HG02623 (cell line): Measurements from ENCODE around the gene TARDBP.
A peak's percentile ranks its signal among the peaks of the same experiment; 100 is the strongest.
"Not testable (repeated sequence)": the region's sequence is repeated elsewhere in the genome, so short reads cannot be mapped to it uniquely, and the experiment has no call there.

Source experiments
- ATAC-seq: cut with Tn5 transposase; IDR thresholded peaks from one replicate; pipeline ENCODE4 v1.9.1; 2021; ENCODE audit warnings: moderate library complexity; ENCODE audit not compliant: unreplicated experiment

Gene TARDBP

DNA sequence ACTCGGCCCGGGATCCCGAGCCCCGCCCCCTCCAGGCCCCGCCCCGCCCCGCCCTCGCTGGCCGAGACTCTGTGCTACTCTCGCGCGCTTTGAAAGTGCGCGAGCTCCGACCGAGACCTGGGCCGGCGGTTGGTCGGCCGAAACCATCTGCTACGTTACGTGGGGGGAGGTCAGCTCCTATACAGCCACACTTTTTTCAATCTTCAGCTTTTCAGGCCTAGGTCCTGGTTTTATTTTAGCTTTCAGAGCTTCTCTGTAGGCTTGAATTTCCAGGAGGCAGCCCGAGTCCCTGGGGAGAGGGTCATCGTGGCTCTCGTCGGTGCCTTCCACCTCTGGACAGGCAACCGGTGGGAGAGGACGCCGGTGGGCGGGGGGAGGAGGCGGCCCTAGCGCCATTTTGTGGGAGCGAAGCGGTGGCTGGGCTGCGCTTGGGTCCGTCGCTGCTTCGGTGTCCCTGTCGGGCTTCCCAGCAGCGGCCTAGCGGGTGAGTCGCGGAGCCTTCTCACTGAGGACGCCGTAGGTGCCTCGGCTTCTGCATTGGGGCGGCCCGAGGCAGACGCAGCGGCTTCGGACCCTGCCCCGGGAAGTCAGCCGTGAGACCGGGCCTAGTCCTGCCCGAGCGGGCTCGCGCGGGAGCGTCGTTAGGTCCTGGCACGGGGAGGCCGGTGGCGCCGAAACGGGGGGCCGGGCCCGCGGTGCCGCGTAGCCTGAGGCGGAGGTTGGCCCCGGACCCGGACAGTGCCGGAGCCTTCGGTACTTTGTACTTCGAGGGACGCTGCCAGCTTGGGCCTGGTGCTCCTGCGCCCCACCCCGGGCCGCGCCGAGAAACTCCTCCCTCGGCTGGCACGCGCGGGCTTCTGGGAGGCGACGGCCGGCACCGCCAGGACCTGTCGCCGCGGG is at the start of gene TARDBP:
Gene TARDBP (plus strand): TSS at position 395 of the 900 bp plus-strand sequence. CDS start 1,074 bp downstream, outside the sequence.
- peak; percentile 84 for ATAC-seq

DNA sequence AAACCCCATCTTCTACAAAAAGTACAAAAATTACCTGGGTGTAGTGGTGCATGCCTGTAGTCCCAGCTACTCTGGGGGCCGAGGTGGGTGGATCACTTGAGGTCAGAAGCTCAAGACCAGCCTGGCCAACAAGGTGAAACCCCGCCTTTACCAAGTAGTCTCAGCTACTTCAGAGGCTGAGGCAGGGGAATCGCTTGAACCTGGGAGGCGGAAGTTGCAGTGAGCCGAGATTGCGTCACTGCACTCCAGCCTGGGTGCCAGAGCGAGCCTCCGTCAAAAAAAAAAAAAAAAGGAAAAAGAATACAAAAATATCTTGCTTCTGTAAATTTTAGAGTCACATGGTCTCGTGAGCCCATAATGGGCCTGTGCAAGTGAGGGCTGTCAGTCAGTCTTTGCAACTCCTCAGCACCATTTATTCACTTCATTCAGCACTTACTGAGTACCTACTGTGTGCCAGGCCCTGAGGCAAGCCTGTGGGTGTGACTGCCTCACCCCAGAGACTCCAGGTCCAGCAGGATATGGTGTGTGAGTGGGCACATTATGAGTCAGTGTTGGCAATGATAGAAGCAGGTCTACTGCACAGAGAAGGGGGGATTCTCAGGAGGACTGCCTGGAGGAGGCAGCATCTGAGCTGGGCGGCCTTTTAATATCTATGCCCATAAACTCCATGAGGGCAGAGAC is 46.8 kb upstream of the TARDBP start:
- ATAC-seq = no peak

DNA sequence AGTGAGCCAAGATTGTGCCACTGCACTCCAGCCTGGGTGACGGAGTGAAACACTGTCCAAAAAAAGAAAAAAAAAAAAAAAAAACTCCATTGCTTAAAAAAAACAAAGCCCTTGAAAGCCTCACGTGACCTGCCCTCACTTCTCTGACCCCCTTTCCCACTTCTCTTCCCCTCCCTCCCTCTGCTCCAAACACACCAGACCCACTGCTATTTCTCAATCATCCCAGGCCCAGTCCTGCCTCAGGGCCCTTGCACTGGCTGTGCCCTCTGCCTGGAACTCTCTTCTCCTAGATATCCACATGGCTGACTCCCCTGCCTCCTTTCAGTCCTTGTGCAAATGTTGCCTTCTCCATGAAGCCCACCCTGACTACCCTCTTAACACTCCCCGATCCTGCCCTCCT is 45.4 kb upstream of the TARDBP start:
- no peak for ATAC-seq

DNA sequence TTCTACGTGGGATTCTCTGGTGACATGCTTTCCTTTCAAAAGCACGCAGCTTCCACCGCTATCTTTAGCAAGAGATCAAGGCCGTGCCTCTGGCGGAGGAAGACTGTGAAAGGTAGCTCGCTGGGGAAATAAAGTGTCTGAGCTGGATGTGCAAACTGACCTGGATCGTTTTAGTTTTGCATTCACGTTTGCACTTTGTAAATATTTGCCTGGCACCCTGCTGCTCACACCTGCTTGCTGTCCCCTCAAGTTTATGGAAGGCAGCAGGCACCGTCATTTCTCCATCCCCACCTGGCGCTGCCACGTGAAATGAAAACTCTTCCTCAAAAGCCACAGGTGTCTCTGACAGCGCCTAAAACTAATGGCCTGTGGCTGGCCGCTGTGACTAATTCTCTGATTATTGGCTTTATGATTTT is 44.0 kb upstream of the TARDBP start:
- no peak for ATAC-seq

DNA sequence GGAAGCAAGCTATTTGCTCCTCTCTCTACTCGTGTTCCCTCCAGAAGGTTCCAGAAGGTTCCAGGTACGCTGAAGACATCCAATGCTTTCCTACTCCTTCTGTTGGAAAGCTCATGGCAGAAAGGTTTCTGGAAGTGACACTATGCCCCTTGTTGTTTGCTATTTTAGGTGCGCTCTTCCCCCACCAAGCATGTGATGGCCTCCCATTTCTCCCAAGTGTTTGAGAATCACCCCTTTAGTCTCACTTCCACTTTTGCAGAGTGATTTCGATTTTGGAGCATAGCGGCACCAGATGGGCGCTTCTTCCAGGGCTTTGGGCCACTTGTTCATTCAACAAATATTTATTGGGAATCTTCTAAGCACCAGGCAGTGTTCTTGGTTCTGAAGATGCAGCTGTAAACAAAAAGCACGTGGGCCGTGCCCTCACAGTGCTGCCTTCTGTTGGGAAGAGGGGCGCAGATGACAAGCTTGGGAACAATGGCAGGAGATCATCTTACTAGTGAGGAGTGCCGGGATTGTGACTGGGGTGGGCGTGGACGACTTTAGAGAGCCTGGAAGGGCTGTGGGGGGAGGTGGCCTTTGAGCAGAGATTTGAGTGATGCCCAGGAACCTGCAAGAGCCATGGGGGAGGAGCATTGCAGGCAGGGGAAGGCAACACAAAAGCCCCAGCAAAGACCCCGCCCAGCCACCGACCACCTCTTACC is 43.0 kb upstream of the TARDBP start:
- no peak for ATAC-seq

DNA sequence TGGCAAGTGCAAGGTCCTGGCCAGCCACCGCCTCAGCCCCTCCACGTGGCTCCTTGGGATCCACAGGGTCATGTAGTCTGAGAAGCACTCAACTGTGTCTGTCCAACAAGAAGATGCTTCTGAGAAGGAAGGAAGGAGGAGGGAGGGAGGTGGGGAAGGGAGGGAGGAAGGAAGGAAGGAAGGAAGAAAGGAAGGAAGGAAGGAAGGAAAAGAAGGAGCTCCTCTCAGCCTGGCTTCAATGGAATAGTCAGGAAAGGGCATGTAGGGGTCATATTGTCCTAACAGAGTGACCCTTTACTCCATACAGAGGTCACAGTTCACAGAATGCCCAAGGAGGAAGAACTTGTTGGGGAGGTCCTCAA is 42.5 kb upstream of the TARDBP start:
- no peak for ATAC-seq

DNA sequence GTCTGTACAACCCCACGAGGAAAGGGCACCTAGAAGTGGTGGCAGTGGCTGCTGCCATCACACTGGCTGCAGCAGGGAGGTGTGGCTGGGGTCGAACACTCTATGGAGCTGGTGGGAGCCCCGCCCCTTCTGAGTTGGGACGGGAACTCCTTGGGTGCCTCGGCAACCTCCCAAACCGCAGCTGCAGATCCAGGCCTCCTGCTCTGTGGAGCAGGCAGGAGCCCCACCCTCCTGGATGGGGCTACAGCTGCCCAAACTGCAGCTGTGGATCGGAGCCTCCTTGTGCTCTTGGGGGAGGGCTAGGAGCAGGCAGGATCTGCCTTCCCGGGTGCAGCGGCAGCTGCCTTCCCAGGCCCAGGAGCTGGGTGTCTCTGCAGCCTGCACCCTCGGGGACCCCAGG is 38.9 kb upstream of the TARDBP start:
- no peak for ATAC-seq

DNA sequence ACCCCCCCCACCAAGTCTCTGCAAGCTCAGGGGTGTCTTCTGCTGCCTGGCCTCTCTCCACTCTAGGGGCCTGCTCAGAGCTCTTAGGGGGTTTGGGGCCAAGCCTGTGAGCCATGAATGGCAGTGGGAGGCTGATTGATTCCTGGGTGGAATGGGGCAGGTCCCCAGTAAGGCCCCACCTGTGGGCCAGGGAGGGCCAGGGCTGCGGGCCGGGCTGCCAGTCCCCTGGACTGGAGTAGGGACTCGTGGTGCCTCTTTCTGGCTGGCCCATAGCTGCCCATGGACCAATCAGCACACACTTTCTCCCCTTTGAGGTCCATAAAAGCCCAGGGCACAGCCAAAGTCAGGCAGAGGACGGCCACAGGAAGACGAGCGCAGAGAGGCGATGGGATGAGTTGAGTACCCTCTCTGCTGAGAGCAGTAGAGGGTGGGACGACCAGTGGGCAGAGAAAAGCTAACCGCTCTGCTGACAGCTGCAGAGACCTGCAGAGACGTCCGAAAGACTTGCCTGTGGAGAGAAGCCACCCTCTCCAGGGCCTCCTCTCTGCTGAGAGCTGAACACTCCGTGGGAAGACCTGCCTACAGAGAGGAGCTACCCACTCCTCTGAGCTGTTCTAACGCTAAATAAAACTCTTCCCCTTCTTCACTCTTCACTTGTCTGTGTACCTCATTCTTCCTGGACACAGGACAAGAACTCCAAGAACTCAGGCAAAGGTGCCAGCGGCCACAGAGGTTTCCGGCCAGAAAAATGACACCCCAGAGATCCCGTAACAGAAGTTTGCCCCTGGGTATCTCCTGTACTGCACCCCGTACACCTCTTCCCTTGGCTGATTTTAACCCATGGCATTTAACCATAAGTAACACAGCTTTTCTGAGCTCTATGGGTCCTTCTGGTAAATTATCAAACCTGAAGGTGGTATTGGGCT is 38.2 kb upstream of the TARDBP start:
- no peak for ATAC-seq

DNA sequence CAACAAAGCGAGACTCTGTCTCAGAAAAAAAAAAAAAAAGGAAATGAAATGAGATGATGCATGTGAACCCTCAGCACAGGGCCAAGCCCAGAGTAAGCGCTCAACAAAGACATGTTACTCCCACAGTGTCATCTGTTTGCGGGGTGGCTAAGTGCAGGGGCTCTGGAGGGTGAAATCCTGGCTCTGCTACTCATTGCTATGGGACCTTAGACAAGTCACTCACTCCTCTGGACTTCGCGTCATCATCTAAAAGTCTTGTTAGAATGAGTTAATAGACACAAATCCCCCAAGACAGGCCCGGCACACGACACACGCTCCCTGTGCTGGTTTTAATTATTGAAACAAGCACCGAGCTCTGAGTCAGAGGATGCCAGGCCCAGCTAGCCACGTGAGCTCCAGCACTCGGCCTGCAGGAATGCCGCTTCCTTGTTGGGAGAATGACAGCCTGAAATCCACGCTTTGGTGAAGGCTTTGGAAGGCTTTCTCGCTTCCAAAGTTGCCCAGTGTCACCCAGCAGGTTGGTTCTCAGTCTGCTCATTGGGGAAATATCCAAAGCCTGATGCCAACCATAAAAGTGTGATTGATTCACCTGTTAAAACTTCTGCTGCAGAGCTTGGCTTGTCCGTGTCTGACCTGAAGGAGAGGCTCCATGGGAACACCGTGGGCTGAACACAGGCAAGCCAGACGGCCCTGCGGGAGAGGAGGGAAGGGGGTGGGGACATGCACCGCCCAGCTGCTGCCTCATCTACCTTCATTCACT is 36.7 kb upstream of the TARDBP start:
- ATAC-seq = no peak

DNA sequence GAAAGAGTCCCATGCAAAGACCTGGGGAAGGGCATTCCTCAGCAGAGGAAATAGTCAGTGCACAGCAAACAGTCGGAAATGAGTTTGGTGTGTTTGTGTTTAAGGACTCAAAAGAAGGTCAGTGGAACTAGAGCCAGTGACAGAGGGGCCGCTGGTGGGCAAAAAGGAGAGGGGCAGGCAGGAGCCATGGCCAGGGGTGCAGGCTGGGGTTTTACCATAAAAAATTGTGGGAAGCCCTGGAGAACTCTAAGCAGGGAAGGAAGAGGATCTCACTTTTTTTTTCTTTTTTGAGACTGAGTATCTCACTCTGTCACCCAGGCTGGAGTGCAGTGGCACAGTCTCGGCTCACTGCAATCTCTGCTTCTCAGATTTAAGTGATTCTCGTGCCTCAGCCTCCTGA is 33.7 kb upstream of the TARDBP start:
- ATAC-seq = no peak

DNA sequence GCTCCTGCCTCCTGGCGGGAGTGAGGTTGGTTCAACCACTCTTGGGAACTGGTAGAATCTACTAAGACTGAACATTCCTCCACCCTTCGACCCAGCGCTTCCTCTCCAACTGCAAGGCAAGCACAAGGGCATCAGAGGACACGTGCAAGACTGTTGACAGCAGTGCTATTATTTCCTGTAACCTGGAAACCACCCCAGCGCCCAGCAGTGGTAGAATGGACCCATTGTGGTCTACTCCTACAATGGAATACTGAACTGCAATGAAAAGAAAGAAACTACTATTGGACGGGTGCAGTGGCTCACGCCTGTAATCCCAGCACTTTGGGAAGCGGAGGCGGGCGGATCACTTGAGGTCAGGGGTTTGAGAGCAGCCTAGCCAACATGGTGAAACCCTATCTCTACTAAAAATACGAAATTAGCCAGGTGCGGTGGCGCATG is 33.0 kb upstream of the TARDBP start:
- no peak for ATAC-seq

DNA sequence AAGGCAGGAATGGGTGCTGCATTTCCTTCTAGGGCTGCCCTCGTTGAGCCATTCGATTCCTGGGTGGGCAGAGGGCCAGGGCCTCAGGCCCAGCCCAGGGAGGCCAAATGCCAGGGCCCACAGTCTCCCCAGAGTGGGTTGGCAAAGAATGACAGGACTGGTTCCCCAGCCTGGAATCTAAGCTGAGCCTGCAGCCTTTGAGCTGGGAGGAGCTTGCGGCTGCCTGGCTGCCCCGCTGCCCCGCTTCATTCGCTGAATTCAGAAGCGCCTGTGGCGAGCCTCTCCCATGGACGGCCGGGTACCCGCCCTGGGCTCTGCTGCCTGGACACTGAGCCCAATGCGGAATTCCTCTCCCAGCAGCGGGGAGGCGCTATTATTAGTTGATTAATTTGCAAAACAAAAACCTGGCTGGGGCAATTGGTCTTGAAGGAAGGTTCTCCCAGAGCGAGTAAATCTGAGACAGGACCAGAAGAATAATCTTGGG is 32.3 kb upstream of the TARDBP start:
- ATAC-seq = no peak

DNA sequence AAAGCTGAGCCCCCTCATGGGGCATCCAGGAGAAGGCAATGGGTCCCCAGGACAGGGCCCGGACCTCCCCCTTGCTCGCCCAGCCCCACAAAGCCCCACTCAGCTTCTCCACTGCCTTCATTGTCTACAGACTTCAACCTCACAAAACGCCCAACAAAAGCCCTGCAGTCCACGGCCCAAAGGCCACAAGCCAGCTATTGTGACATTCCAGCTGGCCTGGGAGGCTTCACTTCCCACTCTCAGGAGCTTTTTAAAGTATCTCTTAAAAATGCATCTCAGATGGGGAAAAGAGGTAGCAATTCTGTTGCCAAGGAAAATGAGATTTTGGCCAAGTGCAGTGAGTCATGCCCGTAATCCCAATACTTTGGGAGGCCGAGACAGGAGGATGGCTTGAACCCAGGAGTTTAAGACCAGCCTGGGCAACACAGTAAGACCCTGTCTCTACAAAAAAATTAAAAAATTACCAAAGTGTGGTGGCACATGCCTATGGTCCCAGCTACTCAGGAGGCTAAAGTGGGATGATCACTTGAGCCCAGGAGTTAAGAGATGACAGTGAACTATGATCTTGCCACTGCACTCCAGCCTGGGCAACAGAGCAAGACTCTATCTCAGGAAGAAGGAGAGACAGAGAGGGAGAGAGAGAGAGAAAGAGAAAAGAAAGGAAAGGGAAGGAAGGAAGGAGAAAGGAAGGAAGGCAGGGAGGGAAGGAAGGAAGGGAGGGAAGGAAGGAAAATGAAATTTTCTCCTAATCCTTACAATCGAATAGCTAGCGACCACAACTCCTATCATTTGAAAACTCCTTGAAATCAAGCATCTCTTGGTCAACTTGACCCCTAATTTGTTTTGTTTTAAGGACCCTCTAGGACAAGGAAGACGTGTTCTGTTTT is 31.4 kb upstream of the TARDBP start:
- ATAC-seq = no peak

DNA sequence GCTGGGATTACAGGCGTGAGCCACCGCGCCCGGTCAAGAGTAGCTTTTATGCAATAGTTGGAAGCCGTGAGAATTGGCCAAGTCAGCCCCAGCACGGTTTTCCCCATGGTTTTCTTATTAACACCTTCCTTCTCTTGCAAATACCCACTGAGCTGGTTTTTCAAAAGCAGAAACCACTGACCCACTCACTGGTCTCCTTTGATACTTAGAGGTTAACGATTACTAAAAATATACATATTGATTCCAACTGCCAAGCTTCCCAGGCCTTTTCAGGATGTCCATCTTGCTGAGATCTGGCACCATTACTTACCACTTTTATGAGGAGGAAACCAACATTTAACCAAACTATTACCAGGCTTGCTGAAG is 25.9 kb upstream of the TARDBP start:
- no peak for ATAC-seq

DNA sequence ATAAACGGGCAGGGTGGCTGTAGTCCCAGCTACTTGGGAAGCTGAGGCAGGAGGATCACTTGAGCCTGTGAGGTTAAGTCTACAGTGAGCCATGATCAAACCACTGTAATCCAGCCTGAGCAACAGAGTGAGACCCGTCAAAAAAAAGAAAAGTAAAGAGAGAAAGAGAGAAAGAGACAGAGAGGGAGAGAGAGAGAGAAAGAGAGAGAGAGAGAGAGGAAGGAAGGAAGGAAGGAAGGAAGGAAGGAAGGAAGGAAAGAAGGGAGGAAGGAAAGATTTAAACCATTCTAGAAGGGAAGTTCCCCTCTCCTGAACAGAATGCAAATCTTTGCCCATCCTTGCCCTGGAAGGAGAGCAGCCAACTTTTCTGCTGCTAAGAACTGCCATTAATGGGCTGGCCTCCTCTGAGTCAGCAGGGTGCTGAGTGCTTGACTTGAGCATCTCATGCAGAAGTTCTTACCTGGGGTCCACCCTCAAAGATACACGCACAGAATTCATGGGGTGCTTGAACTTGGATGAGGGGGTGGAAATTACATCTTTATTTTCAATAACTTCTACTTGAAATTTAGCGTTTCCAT is 24.5 kb upstream of the TARDBP start:
- ATAC-seq = no peak

DNA sequence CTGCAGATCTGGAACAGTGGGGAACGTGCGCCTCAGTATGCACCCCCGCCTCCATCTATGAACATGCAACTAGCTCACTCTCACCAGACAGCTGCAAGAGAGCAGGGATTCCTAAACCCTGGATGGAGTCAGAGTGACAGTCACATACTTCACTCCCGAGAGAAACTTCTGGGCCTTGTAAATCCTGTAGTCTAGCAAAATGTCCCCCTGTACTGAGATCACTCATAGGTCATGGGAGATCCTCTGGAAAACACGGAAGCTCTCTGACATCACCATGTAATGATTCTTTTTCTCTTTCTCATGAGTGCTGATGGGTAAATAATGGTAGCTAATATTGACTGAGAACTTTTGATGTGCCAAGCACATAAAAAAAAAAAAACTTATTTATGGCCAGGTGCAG is 23.4 kb upstream of the TARDBP start:
- no peak for ATAC-seq

DNA sequence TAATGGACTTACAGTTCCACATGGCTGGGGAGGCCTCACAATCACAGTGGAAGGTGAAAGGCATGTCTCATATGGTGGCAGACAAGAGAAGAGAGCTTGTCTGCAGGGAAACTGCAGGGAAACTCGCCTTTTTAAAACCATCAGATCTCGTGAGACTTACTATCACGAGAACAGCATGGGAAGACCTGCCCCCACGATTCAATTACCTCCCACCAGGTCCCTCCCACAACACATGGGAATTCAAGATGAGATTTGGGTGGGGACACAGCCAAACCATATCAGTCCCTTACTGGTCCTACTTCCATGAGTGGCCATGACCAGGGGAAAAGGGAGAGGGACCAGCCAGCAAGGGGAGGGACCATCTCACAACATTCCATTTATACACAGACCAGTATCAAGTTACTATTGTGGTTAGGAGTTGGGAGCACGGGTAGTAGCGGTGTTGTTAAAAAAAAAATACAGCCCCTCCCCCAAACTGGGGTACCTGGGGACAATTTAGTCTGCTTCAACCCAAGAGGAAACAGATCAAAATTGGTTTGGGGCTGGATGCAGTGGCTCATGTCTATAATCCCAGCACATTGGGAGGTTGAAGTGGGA is 22.4 kb upstream of the TARDBP start:
- not testable (repeated sequence) for ATAC-seq

DNA sequence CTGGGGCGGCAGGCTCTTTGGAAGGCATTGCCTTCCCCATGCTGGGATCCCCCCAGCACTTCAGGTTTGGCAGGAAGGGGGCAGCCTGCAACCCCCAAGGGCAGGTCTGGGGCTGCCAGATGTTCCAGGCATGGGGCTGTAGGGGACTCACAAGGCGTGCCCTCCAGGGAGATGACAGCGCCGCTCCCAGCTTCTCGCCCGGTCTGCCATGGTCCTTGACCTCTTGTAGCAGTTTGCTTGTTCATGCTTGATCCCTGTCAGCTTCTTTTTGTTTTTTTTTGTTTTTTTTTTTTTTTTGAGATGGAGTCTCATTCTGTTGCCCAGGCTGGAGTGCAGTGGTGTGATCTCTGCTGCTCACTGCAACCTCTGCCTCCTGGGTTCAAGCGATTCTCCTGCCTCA is 21.6 kb upstream of the TARDBP start:
- ATAC-seq = no peak
